H9 (cell line): ENCODE results near the gene SLC7A4. TPM values are rescaled to one million over a fixed set of nuclear protein-coding genes. Genes with fewer than 3 reads are reported as not detected.

Source experiments
- DNase-seq: peaks from one replicate; pipeline ENCODE4 v3.0.0-alpha.2; 2017
- H2AFZ ChIP-seq: one replicate; pipeline ENCODE4 v1.6.1; 2013; ENCODE audit warnings: mild to moderate bottlenecking, low read length, control low read depth, moderate library complexity
- H2AK5ac ChIP-seq: 2 replicates; pipeline ENCODE4 v1.6.1; 2013; ENCODE audit warnings: low read length, control low read depth, mixed read lengths; ENCODE audit not compliant: insufficient read length
- H2BK120ac ChIP-seq: one replicate; pipeline ENCODE4 v1.6.1; 2013; ENCODE audit warnings: low read depth, mild to moderate bottlenecking, low read length, control low read depth, inconsistent platforms; ENCODE audit not compliant: poor library complexity, severe bottlenecking
- H2BK12ac ChIP-seq: 2 replicates; pipeline ENCODE4 v1.6.1; 2013; ENCODE audit warnings: low read length, control low read depth, mixed read lengths, low read depth; ENCODE audit not compliant: insufficient read length
- H2BK15ac ChIP-seq: 2 replicates; pipeline ENCODE4 v1.6.1; 2013; ENCODE audit warnings: low read depth, low read length, control low read depth
- H2BK20ac ChIP-seq: one replicate; pipeline ENCODE4 v1.6.1; 2013; ENCODE audit warnings: low read depth, mild to moderate bottlenecking, low read length, control low read depth, inconsistent platforms; ENCODE audit not compliant: poor library complexity, severe bottlenecking
- H2BK5ac ChIP-seq: 2 replicates; pipeline ENCODE4 v1.6.1; 2013; ENCODE audit warnings: low read length, control low read depth, mixed read lengths; ENCODE audit not compliant: insufficient read length
- H3K14ac ChIP-seq: 2 replicates; pipeline ENCODE4 v1.6.1; 2013; ENCODE audit warnings: low read length, control low read depth; ENCODE audit not compliant: insufficient read depth
- H3K18ac ChIP-seq: 2 replicates; pipeline ENCODE4 v1.6.1; 2013; ENCODE audit warnings: low read depth, mild to moderate bottlenecking, mixed read lengths, low read length, control low read depth; ENCODE audit not compliant: insufficient read length
- H3K23ac ChIP-seq: 2 replicates; pipeline ENCODE4 v1.6.1; 2013; ENCODE audit warnings: low read length, control low read depth, mixed read lengths, low read depth; ENCODE audit not compliant: insufficient read length
- H3K23me2 ChIP-seq: 2 replicates; pipeline ENCODE4 v1.6.1; 2013; ENCODE audit warnings: low read depth, mild to moderate bottlenecking, mixed read lengths, low read length, control low read depth; ENCODE audit not compliant: insufficient read length, poor library complexity, severe bottlenecking
- H3K27ac ChIP-seq: 2 replicates; pipeline ENCODE4 v1.5.1; 2013; ENCODE audit warnings: low read length, control low read depth, mixed read lengths, low read depth; ENCODE audit not compliant: insufficient read length
- H3K27me3 ChIP-seq: 2 replicates; pipeline ENCODE4 v1.6.1; 2013; ENCODE audit warnings: low read length, control low read depth, inconsistent platforms; ENCODE audit not compliant: insufficient read depth
- H3K4ac ChIP-seq: 2 replicates; pipeline ENCODE4 v1.6.1; 2013; ENCODE audit warnings: low read depth, mild to moderate bottlenecking, control low read depth, inconsistent platforms, low read length, moderate library complexity
- H3K4me1 ChIP-seq: 2 replicates; pipeline ENCODE4 v1.6.1; 2013; ENCODE audit warnings: low read length, control low read depth, inconsistent platforms; ENCODE audit not compliant: insufficient read depth
- H3K4me2 ChIP-seq: 2 replicates; pipeline ENCODE4 v1.6.1; 2013; ENCODE audit warnings: low read length, control low read depth, mixed read lengths; ENCODE audit not compliant: insufficient read length, insufficient read depth
- H3K56ac ChIP-seq: 2 replicates; pipeline ENCODE4 v1.6.1; 2013; ENCODE audit warnings: low read depth, mild to moderate bottlenecking, mixed read lengths, low read length, control low read depth; ENCODE audit not compliant: insufficient read length
- H3K79me1 ChIP-seq: 2 replicates; pipeline ENCODE4 v1.6.1; 2013; ENCODE audit warnings: low read depth, mild to moderate bottlenecking, moderate library complexity, low read length, control low read depth, inconsistent platforms; ENCODE audit not compliant: insufficient read depth, poor library complexity, severe bottlenecking
- H3K79me2 ChIP-seq: 2 replicates; pipeline ENCODE4 v1.6.1; 2013; ENCODE audit warnings: low read length, control low read depth, inconsistent platforms; ENCODE audit not compliant: insufficient read depth
- H3K9ac ChIP-seq: 2 replicates; pipeline ENCODE4 v1.6.1; 2013; ENCODE audit warnings: low read length, control low read depth, mixed read lengths; ENCODE audit not compliant: insufficient read length; ENCODE audit errors: extremely low read depth
- H3K9me3 ChIP-seq: one replicate; pipeline ENCODE4 v1.6.1; 2013; ENCODE audit warnings: low read depth, low read length, inconsistent platforms; ENCODE audit not compliant: control insufficient read depth
- H3T11ph ChIP-seq: one replicate; pipeline ENCODE4 v1.6.1; 2013; ENCODE audit warnings: mild to moderate bottlenecking, low read length, control low read depth, inconsistent platforms
- H4K20me1 ChIP-seq: one replicate; pipeline ENCODE4 v1.6.1; 2013; ENCODE audit not compliant: control insufficient read depth, insufficient read length, insufficient read depth
- H4K5ac ChIP-seq: 2 replicates; pipeline ENCODE4 v1.6.1; 2013; ENCODE audit warnings: low read depth, mild to moderate bottlenecking, mixed read lengths, low read length, control low read depth; ENCODE audit not compliant: insufficient read length
- H4K8ac ChIP-seq: replicated peaks from 2 replicates; pipeline ENCODE4 v1.6.1; 2013; ENCODE audit warnings: low read length, control low read depth, mixed read lengths, low read depth; ENCODE audit not compliant: insufficient read length
- H4K91ac ChIP-seq: 2 replicates; pipeline ENCODE4 v1.6.1; 2013; ENCODE audit warnings: low read depth, mild to moderate bottlenecking, moderate library complexity, mixed read lengths, low read length, control low read depth; ENCODE audit not compliant: insufficient read length
- H3K27ac Mint-ChIP-seq, 3 experiments: 2 replicates in 2 of 3; 3 replicates in 1 of 3; pipeline ENCODE4 v1.8.0; 2020 to 2021; ENCODE audit warnings: mixed read lengths in 3 of 3, mild to moderate bottlenecking in 1 of 3, moderate library complexity in 1 of 3
- H3K27me3 Mint-ChIP-seq: 2 replicates; pipeline ENCODE4 v1.8.0; 2021; ENCODE audit warnings: low read depth, mild to moderate bottlenecking, moderate library complexity, mixed read lengths
- H3K36me3 Mint-ChIP-seq, 3 experiments: 2 replicates in 2 of 3; 3 replicates in 1 of 3; pipeline ENCODE4 v1.8.0; 2020 to 2021; ENCODE audit warnings: low read depth in 3 of 3, mixed read lengths in 3 of 3; ENCODE audit not compliant: insufficient read depth in 1 of 3
- H3K4me1 Mint-ChIP-seq, 2 experiments: 2 replicates each; pipeline ENCODE4 v1.8.0; 2020; ENCODE audit warnings: mixed read lengths in 2 of 2
- H3K4me3 Mint-ChIP-seq, 2 experiments: 2 replicates in 1 of 2; 3 replicates in 1 of 2; pipeline ENCODE4 v1.8.0; 2020 to 2021; ENCODE audit warnings: mild to moderate bottlenecking in 2 of 2, mixed read lengths in 2 of 2, moderate library complexity in 1 of 2
- H3K9me3 Mint-ChIP-seq, 2 experiments: 2 replicates in 1 of 2; 3 replicates in 1 of 2; pipeline ENCODE4 v1.8.0; 2020; ENCODE audit warnings: mild to moderate bottlenecking in 2 of 2, mixed read lengths in 2 of 2, moderate library complexity in 1 of 2
- WGBS: extraction: QIAGEN DNeasy Blood & Tissue Kit; methylation state at CpG from one replicate; pipeline ENCODE4 v1.1.7; 2013; ENCODE audit warnings: missing lambda C conversion rate, low lambda C conversion rate, mixed read lengths; ENCODE audit not compliant: insufficient read length; ENCODE audit errors: extremely low coverage; 5-methylcytosine and 5-hydroxymethylcytosine counted together
- total RNA-seq: library from RNA; stranded (reverse); gene quantifications from 2 replicates; pipeline ENCODE4 v1.2.1, GENCODE V29; 2021
- TF ChIP-seq, protein P1 (sequence below): fragments of 200-600 bp; sonication (generic); conservative IDR thresholded peaks from 3 replicates; pipeline ENCODE4 v1.8.0; 2021; ENCODE audit warnings: antibody characterized with exemption, mild to moderate bottlenecking

Gene SLC7A4
- total RNA-seq, 1 experiment from 2014 or later, result 0.09 TPM

DNA sequence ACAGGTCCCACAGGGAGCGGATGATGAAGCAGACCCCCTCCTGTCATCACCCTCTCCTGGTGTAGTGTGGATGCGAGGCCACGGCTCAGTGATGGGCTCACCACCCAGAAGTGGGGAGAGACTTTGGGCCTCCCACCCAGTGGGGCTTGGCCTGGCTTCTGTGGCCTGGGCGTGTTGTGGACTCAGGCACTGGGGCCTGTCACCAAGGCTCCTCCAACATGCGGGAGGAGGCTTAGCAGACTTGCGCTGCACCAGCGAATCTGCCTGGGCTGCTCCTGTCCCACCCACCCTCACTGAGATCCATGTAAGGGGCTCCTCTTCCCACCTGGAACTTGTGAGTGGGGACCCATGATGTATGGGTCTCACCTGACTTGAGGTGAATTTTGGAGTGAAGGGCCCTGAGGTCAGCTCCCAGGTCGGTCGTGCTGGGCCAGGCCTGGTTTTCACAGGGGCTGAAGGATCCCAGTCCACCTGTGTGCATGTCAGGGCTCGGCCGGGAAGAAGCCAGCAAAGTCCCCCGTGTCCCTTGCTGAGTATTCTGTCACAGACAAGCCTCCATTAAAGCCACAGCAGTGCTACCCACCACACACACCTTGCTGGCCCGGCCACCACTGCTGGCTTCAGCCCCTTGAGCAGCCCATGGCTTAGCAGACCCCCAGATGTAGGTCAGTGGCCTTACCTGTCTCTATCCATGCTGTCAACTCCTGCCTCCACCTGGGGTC is 34.7 kb downstream of the SLC7A4 start:
- no peak overlapping the region for H3K23ac ChIP-seq
- Mint-ChIP-seq H3K27ac (no peak overlapping the region), H3K36me3 (peaks cover 2 to 12% (median 5%) of the 10 kb centered on the region in 3 experiments; a peak in 5 of 7 replicates), H3K9me3 (no peaks in the 10 kb centered on the region), H3K27me3 (no peaks in the 10 kb centered on the region), H3K4me1 (peaks cover 5 to 10% of the 10 kb centered on the region in 2 experiments), H3K4me3 (no peak overlapping the region)
- no peaks in the 10 kb centered on the region for H3K79me1 ChIP-seq
- H2BK15ac ChIP-seq, result no peak overlapping the region
- no peaks in the 10 kb centered on the region for H3K79me2 ChIP-seq
- H2AFZ ChIP-seq, result no peak overlapping the region
- no peaks in the 10 kb centered on the region for H4K20me1 ChIP-seq
- H2AK5ac ChIP-seq, result no peak overlapping the region
- no peaks in the 10 kb centered on the region for H3K9me3 ChIP-seq
- H3K4me1 ChIP-seq, result no peaks in the 10 kb centered on the region; the same call in 1 of the 2 replicates
- no peak overlapping the region for H4K91ac ChIP-seq
- no peak overlapping the region for H3K14ac ChIP-seq
- H3K4me2 ChIP-seq, result no peak overlapping the region
- H4K8ac ChIP-seq, result no peak overlapping the region
- peaks cover 7% of the 10 kb centered on the region for H3K23me2 ChIP-seq
- no peak overlapping the region for H2BK12ac ChIP-seq
- H3K18ac ChIP-seq, result no peak overlapping the region
- TF ChIP-seq, protein P1, sequence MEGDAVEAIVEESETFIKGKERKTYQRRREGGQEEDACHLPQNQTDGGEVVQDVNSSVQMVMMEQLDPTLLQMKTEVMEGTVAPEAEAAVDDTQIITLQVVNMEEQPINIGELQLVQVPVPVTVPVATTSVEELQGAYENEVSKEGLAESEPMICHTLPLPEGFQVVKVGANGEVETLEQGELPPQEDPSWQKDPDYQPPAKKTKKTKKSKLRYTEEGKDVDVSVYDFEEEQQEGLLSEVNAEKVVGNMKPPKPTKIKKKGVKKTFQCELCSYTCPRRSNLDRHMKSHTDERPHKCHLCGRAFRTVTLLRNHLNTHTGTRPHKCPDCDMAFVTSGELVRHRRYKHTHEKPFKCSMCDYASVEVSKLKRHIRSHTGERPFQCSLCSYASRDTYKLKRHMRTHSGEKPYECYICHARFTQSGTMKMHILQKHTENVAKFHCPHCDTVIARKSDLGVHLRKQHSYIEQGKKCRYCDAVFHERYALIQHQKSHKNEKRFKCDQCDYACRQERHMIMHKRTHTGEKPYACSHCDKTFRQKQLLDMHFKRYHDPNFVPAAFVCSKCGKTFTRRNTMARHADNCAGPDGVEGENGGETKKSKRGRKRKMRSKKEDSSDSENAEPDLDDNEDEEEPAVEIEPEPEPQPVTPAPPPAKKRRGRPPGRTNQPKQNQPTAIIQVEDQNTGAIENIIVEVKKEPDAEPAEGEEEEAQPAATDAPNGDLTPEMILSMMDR, result no peak
- H3K56ac ChIP-seq, result no peak overlapping the region
- no peak overlapping the region for H2BK120ac ChIP-seq
- H4K5ac ChIP-seq, result no peak overlapping the region
- no peak overlapping the region for H3T11ph ChIP-seq
- no peak overlapping the region for H3K9ac ChIP-seq
- WGBS, result no CpG with 5 or more reads among the region's 13 CpGs
- H2BK20ac ChIP-seq, result no peak overlapping the region
- no peak overlapping the region for H3K4ac ChIP-seq
- no peak overlapping the region for H2BK5ac ChIP-seq
- H3K27me3 ChIP-seq, result no peaks in the 10 kb centered on the region
- DNase-seq, result no peak
- no peak overlapping the region for H3K27ac ChIP-seq
